ENCODE results near the gene HOXB4.

The HOXB4 gene

DNA sequence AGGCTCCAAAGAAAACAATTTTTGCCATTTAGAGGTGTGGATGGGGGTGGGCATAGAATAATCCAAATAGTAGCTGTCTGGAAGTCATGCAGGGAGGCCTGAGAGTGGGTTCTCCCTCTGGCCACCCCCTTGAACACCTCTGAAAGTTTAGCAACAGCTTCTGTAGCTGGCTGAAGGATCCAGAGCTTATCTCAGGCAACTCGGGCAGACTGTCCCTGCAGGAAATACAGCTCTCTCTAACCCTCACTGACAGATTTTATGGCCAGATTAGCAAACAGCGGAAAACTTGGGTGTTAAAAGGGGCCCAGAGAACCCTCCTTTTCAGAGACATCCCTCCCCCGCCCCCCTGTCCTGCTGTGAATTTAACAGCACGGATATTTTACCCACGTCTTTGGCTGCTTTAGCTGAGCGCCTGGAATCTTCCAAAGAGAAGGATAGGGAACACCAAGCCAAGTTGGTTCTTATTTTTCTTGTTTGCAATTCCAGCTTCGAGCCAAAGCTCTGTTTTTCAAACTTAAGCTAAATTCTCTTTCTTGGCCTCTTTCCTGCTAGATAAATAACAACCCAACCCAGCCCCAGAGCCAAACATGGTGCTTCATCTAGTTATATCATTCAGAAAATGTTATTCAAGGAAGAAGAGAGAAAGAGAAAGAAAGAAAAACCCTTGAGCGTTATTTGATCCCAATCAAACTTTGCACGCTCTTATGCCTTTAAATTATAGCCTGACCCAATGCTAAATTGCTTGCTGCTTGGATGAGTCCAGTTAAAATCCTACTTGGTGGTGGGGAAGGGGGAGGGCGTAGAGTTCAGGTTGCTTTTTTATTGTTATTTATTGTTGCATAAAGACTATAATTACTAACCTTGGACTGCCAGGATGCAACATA lies 31.0 kb downstream of the HOXB4 start:
- peak overlapping the region; percentile 1 to 26 for H3K9ac ChIP-seq (ENCODE audit: low read depth in 1 of 2, low read length in 2 of 2)
- peaks cover 0 to 3% of the 10 kb centered on the region in 2 donors for H3K27me3 ChIP-seq (ENCODE audit: control insufficient read depth in 2 of 2, insufficient read depth in 2 of 2, low read length in 2 of 2)
- peaks cover 15 to 18% of the 10 kb centered on the region in 2 donors for H3K4me1 ChIP-seq (ENCODE audit: control insufficient read depth in 2 of 2, insufficient read depth in 2 of 2, low read length in 2 of 2)
- H3K4me3 ChIP-seq (ENCODE audit: low read length in 2 of 2) = peak overlapping the region; percentile 14 to 19
- no peaks in the 10 kb centered on the region for H3K9me3 ChIP-seq (ENCODE audit: control insufficient read depth in 2 of 2, low read length in 2 of 2)
- H3K36me3 ChIP-seq (ENCODE audit: control insufficient read depth in 2 of 2, insufficient read depth in 2 of 2, low read length in 2 of 2) = peaks cover 4 to 13% of the 10 kb centered on the region in 2 donors
- peak overlapping the region; percentile 72 to 87 for H3K27ac ChIP-seq (ENCODE audit: low read depth in 2 of 2, low read length in 2 of 2)

DNA sequence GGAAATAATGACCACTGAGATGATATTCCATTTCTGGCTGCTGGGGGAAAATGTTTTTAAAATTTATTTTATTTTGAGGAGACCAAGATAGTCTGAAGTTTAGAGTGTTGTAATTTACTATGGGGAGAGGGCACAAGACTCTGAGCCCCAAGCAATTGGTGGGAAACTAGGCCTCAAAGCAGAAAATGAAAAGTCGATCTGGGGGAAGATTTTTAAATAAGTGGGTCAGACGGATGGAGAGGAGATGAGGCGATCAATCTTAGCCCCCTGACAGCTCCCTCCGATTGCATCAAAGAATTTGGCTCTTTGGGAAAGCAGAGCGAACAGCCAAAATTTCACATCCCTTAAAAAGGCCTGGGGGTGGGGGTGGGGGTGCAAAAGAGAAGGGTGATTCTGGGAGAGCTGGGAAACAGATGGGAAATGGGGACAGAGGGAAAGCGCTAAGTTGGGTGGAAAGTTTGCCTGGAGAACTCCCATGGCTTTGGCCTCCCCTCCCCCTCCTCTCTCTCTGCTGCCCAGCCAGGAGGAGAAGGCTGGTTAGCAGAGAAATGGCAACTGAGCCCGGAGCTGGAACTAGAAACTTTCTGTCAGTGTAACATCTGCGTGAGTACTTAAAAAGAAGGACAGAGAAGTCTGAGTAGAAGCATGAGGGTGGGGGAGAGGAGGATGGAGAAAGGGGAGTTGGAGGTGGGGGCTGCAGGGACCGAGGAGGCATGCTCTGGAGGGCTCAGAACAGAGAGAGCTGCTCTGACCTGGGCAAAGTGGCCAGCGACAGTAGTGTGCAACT lies 31.8 kb downstream of the HOXB4 start:
- peak overlapping the region; percentile 72 to 87 for H3K27ac ChIP-seq (ENCODE audit: low read depth in 2 of 2, low read length in 2 of 2)
- peaks cover 15 to 18% of the 10 kb centered on the region in 2 donors for H3K4me1 ChIP-seq (ENCODE audit: control insufficient read depth in 2 of 2, insufficient read depth in 2 of 2, low read length in 2 of 2)
- H3K4me3 ChIP-seq (ENCODE audit: low read length in 2 of 2) = peak overlapping the region in 1 of 2 donors; percentile 4
- H3K9me3 ChIP-seq (ENCODE audit: control insufficient read depth in 2 of 2, low read length in 2 of 2) = no peaks in the 10 kb centered on the region
- peaks cover 4 to 8% of the 10 kb centered on the region in 2 donors for H3K36me3 ChIP-seq (ENCODE audit: control insufficient read depth in 2 of 2, insufficient read depth in 2 of 2, low read length in 2 of 2)
- peak overlapping the region in 1 of 2 donors; percentile 1 for H3K9ac ChIP-seq (ENCODE audit: low read depth in 1 of 2, low read length in 2 of 2)
- peaks cover 0 to 3% of the 10 kb centered on the region in 2 donors for H3K27me3 ChIP-seq (ENCODE audit: control insufficient read depth in 2 of 2, insufficient read depth in 2 of 2, low read length in 2 of 2)

DNA sequence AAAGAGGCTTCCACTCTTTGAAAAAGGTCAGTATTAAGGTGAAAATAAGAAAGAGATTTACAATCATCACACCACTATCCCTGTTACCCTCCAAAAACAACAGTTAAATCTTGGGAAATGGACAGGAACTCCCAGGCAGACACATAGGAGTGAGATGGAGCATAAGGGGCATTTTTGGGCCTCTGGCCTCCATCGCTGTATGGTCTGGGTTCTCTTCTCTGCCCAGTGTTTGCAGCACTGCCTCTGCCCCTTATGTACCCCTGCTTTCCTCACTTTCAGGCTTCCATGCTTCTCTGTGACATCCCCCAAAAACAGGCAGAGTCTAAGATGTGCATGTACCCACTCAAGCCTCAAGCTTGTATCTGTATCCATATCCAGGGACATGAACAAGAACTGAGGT lies 32.6 kb downstream of the HOXB4 start:
- no peak overlapping the region for H3K4me3 ChIP-seq (ENCODE audit: low read length in 2 of 2)
- no peak overlapping the region for H3K9ac ChIP-seq (ENCODE audit: low read depth in 1 of 2, low read length in 2 of 2)
- peaks cover 15 to 18% of the 10 kb centered on the region in 2 donors for H3K4me1 ChIP-seq (ENCODE audit: control insufficient read depth in 2 of 2, insufficient read depth in 2 of 2, low read length in 2 of 2)

DNA sequence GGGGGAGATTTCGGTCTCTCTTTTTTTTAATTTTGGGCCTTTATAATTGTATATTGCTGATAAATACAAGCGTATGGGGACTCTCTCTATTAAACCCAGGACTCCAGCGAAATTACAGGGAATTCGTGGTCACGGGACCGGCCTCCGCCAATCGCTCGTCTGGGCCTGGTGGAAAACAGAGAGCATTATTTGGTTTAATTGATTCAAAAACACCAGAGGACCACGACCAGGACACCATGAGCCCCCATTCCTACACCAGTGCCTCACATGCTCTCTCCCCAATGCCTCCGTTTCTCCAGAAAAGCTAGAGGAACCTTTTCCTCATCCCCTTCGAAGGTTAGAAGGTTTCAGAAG lies 33.2 kb downstream of the HOXB4 start, which contains the start of gene HOXB2:
Gene HOXB2 (minus strand): TSS at position 88 of the 354 bp plus-strand sequence. CDS start 198 bp downstream, outside the sequence.
- peak within 1 kb of the TSS; percentile 63 to 79 for H3K9ac ChIP-seq (ENCODE audit: low read depth in 1 of 2, low read length in 2 of 2)
- H3K9me3 ChIP-seq (ENCODE audit: control insufficient read depth in 2 of 2, low read length in 2 of 2) = no peaks in the 10 kb centered on the region
- peak within 1 kb of the TSS; percentile 66 to 87 for H3K27ac ChIP-seq (ENCODE audit: low read depth in 2 of 2, low read length in 2 of 2)
- peaks cover 2 to 5% of the 10 kb centered on the region in 2 donors for H3K36me3 ChIP-seq (ENCODE audit: control insufficient read depth in 2 of 2, insufficient read depth in 2 of 2, low read length in 2 of 2)
- H3K4me1 ChIP-seq (ENCODE audit: control insufficient read depth in 2 of 2, insufficient read depth in 2 of 2, low read length in 2 of 2) = peaks cover 15 to 18% of the 10 kb centered on the region in 2 donors
- H3K27me3 ChIP-seq (ENCODE audit: control insufficient read depth in 2 of 2, insufficient read depth in 2 of 2, low read length in 2 of 2) = peaks cover 0 to 3% of the 10 kb centered on the region in 2 donors
- H3K4me3 ChIP-seq (ENCODE audit: low read length in 2 of 2) = peak within 1 kb of the TSS; percentile 60 to 80

More for the DNA sequence above, 32.6 kb downstream of the HOXB4 start:
- Histone ChIP-seq H3K9me3 (ENCODE audit: control insufficient read depth in 2 of 2, low read length in 2 of 2) (no peaks in the 10 kb centered on the region), H3K27me3 (ENCODE audit: control insufficient read depth in 2 of 2, insufficient read depth in 2 of 2, low read length in 2 of 2) (peaks cover 0 to 3% of the 10 kb centered on the region in 2 donors), H3K27ac (ENCODE audit: low read depth in 2 of 2, low read length in 2 of 2) (peak overlapping the region; percentile 46 to 87), H3K36me3 (ENCODE audit: control insufficient read depth in 2 of 2, insufficient read depth in 2 of 2, low read length in 2 of 2) (peaks cover 4 to 8% of the 10 kb centered on the region in 2 donors)

DNA sequence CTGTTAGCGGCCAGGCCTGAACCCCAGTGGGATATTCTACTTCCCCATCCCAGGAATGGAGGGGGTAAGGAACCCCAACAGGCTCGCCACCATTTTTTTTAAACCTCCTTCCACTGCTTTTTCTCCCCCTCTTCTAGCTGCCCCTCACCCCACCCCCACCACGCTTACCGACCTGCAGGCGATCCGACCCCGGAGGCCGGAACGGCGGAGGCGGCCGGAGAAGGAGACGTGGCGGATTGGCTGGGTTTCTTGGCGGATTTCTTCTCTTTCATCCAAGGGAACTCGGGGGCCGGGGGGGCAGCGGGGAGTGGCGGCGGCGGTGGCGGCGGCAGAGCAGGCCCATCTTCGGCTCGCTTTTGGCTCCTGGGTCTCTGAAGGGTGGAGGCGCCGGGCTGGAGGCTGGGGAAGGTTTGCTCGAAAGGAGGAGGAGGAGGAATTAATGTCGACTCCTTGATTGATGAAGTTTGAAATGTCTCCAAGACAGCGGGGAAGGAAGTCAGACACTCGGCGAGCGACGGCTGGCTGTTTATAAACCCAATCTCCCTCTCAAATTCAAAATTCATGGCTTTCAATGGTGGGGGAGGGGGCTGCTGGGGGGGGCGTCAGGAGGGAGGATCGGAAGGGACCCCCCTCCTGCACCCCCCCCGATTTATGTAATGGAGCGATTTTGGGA lies 33.7 kb downstream of the HOXB4 start:
- peak overlapping the region; percentile 66 to 87 for H3K27ac ChIP-seq (ENCODE audit: low read depth in 2 of 2, low read length in 2 of 2)
- peak overlapping the region; percentile 63 to 79 for H3K9ac ChIP-seq (ENCODE audit: low read depth in 1 of 2, low read length in 2 of 2)
- peaks cover 15 to 18% of the 10 kb centered on the region in 2 donors for H3K4me1 ChIP-seq (ENCODE audit: control insufficient read depth in 2 of 2, insufficient read depth in 2 of 2, low read length in 2 of 2)

DNA sequence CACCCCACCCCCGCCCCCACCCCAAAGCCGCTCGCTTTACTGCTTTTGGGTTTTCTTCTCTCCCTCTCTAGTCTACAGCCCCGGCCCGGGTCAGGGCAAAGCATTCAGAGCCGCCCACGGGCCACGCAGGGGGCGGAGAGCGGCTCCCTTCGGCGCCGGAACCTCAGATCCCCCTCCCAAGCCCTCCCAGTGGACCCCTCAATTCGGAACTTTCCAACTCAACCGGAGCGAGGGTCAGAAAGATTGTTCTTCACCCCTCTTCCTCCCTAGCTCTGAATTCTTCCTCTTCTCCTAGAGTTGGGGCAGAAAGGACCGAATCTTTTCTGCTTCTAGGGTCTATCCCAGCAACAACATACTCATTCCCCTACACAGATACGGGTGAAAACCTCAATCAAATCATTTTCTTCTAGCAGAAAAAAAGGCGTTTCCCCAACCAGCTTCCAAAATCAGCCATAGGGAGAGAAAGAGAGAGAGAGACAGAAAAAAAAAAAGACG lies 34.2 kb downstream of the HOXB4 start:
- Histone ChIP-seq H3K4me3 (ENCODE audit: low read length in 2 of 2) (peak overlapping the region; percentile 60 to 80), H3K9ac (ENCODE audit: low read depth in 1 of 2, low read length in 2 of 2) (peak overlapping the region; percentile 63 to 79), H3K9me3 (ENCODE audit: control insufficient read depth in 2 of 2, low read length in 2 of 2) (no peaks in the 10 kb centered on the region), H3K27me3 (ENCODE audit: control insufficient read depth in 2 of 2, insufficient read depth in 2 of 2, low read length in 2 of 2) (peaks cover 0 to 3% of the 10 kb centered on the region in 2 donors), H3K27ac (ENCODE audit: low read depth in 2 of 2, low read length in 2 of 2) (peak overlapping the region; percentile 66 to 87), H3K36me3 (ENCODE audit: control insufficient read depth in 2 of 2, insufficient read depth in 2 of 2, low read length in 2 of 2) (no peaks in the 10 kb centered on the region), H3K4me1 (ENCODE audit: control insufficient read depth in 2 of 2, insufficient read depth in 2 of 2, low read length in 2 of 2) (peaks cover 15 to 18% of the 10 kb centered on the region in 2 donors)

More for the DNA sequence above, 33.7 kb downstream of the HOXB4 start:
- Histone ChIP-seq H3K27me3 (ENCODE audit: control insufficient read depth in 2 of 2, insufficient read depth in 2 of 2, low read length in 2 of 2) (peaks cover 0 to 3% of the 10 kb centered on the region in 2 donors), H3K9me3 (ENCODE audit: control insufficient read depth in 2 of 2, low read length in 2 of 2) (no peaks in the 10 kb centered on the region), H3K4me3 (ENCODE audit: low read length in 2 of 2) (peak overlapping the region; percentile 60 to 80), H3K36me3 (ENCODE audit: control insufficient read depth in 2 of 2, insufficient read depth in 2 of 2, low read length in 2 of 2) (peaks cover 0 to under 1% of the 10 kb centered on the region in 2 donors)

DNA sequence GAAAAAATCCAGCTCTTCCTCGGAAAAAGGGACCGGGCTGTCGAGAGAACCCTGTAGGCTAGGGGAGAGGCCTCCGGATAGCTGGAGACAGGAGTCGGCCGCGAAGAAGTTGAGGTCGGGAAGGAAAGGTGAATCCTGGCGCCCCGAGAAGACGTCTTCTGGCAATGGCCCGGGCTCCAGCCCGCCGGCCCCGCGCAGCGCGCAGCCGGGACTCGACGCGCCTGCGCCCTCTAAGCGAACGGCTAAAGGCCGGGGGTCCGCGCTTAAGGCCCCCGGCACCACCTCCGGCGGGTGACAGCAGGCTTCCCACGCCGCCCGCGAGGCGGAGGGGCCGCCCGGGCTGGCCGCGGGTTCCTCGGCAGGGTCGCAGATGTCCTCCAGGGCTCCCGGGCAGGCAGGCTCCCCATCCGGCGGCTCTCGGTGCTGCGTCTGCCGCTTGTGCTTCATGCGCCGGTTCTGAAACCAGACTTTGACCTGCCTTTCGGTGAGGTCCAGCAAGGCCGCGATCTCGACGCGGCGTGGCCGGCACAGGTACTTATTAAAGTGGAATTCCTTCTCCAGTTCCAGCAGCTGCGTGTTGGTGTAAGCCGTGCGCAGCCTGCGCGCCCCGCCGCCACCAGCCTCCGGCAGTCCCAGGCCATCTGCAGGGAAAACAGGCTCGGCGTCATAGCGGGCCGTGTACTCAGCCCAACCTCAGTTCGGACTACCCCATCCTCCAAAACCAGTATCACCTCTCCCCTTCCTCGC lies 34.9 kb downstream of the HOXB4 start:
- Histone ChIP-seq H3K9me3 (ENCODE audit: control insufficient read depth in 2 of 2, low read length in 2 of 2) (no peaks in the 10 kb centered on the region), H3K36me3 (ENCODE audit: control insufficient read depth in 2 of 2, insufficient read depth in 2 of 2, low read length in 2 of 2) (no peaks in the 10 kb centered on the region), H3K27me3 (ENCODE audit: control insufficient read depth in 2 of 2, insufficient read depth in 2 of 2, low read length in 2 of 2) (peaks cover 0 to 3% of the 10 kb centered on the region in 2 donors), H3K4me1 (ENCODE audit: control insufficient read depth in 2 of 2, insufficient read depth in 2 of 2, low read length in 2 of 2) (peaks cover 15 to 18% of the 10 kb centered on the region in 2 donors), H3K27ac (ENCODE audit: low read depth in 2 of 2, low read length in 2 of 2) (peak overlapping the region; percentile 66 to 87), H3K4me3 (ENCODE audit: low read length in 2 of 2) (peak overlapping the region; percentile 63 to 80), H3K9ac (ENCODE audit: low read depth in 1 of 2, low read length in 2 of 2) (peak overlapping the region; percentile 69 to 79)

DNA sequence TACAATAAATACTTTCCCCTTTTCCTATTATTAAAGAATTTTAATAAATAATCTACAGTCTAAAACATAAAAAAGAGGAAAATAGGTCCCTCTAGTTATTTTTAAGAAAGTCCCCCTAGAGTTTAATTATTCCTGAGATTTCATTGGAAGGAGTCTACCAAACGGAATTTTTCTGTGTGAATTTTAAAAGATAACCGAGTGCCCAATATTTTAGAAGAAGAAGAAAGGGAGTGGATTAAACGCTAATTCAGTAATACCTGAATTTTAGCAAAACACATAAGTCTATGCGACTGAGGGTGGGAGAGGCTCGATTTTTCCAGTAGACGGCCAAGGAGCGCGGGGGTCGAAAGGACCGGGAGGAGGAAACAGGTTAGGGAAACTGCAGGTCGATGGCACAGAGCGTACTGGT lies 35.4 kb downstream of the HOXB4 start:
- Histone ChIP-seq H3K4me3 (ENCODE audit: low read length in 2 of 2) (peak overlapping the region; percentile 63 to 80), H3K27me3 (ENCODE audit: control insufficient read depth in 2 of 2, insufficient read depth in 2 of 2, low read length in 2 of 2) (peaks cover 0 to 3% of the 10 kb centered on the region in 2 donors), H3K27ac (ENCODE audit: low read depth in 2 of 2, low read length in 2 of 2) (peak overlapping the region; percentile 66 to 87), H3K9ac (ENCODE audit: low read depth in 1 of 2, low read length in 2 of 2) (peak overlapping the region; percentile 69 to 79), H3K4me1 (ENCODE audit: control insufficient read depth in 2 of 2, insufficient read depth in 2 of 2, low read length in 2 of 2) (peaks cover 13 to 15% of the 10 kb centered on the region in 2 donors), H3K36me3 (ENCODE audit: control insufficient read depth in 2 of 2, insufficient read depth in 2 of 2, low read length in 2 of 2) (no peaks in the 10 kb centered on the region), H3K9me3 (ENCODE audit: control insufficient read depth in 2 of 2, low read length in 2 of 2) (no peaks in the 10 kb centered on the region)
